GM21423 (cell line): ENCODE results near the gene LPIN1.
"Not testable (repeated sequence)": the region's sequence is repeated elsewhere in the genome, so short reads cannot be mapped to it uniquely, and the experiment has no call there.

ENCODE experiments used
- ATAC-seq: cut with Tn5 transposase; IDR thresholded peaks from one replicate; pipeline ENCODE4 v1.9.1; 2021; ENCODE audit warnings: mild to moderate bottlenecking, moderate library complexity; ENCODE audit not compliant: unreplicated experiment

The LPIN1 gene

GRCh38 chr2:11743846-11744553 lies 2.4 kb upstream of the LPIN1 start:
- ATAC-seq = peak; percentile 45

- ATAC-seq = no peak
Observed at GRCh38 chr2:11744631-11745394, 1.6 kb upstream of the LPIN1 start.

- ATAC-seq = no peak
Observed at GRCh38 chr2:11745613-11746375, 638 bp upstream of the LPIN1 start.

DNA sequence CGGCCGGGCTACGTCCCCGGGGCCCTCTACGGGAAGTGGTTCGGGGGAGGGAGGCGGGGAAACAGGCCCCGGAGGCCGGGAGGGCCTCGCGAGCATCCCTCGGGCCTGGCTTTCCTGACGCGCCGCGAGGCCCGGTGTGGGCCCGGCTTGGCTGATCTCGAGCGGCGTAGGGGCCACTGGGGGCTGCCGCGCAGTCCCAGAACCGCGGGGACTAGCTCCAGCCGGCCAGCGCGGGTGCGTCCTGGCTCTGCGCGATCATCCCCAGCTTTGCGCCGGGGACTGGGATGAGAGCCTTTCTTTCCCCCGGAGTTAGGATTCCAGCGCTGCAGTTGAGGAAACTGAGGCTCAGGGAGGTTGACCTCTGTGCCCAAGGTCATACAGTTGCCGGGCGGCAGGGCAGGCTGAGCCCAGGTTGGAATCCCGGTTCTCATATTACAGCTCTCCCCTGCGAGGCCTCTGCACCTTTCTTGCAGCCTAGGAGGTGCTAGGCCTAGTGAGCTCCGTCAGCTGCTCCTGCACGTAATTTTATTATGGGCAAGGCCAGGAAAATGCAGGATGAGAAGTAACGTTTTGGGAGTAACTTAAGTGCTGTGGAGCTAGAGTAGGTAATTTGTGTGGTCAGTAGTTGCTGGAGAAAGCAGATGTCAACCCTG lies 501 bp downstream of the LPIN1 start:
- no peak for ATAC-seq

GRCh38 chr2:11748018-11748860 lies 1.8 kb downstream of the LPIN1 start:
- ATAC-seq = no peak

- ATAC-seq = no peak
Observed at GRCh38 chr2:11748861-11749645, 2.6 kb downstream of the LPIN1 start.

DNA sequence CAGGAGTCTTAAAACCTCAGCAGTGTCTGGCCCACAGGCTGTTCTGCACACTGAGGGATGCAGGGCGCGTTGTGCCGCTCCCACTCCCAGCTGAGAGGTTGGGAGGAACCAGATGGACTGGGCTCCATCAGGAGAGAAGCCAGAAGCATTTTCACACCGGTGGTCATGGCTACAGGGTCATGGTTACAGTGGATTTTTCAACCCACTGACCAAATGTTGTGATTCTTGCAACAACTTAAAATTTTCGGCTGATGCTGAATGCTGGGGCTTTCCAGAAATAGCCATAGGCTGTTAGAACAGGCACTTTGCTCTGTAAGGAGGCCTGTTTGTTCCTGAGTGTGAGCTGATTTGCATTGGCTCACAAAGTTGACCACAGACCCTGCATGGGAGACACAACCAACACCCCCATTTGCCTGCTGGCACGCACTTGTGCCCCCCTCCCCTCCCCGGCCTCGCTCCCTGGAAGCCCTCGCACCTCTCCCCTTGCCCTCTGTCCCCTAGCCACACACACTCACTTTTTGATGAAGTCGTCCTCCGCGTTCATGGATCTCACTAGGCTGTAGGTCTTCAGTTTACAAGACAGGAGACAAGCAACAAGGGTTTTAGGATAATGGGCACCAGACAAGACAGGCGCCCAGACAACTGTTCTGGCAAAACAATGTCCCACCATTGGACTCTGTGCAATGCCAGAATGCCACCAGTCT lies 3.4 kb downstream of the LPIN1 start:
- no peak for ATAC-seq

GRCh38 chr2:11750422-11750821 lies 4.0 kb downstream of the LPIN1 start:
- peak; percentile 30 for ATAC-seq

DNA sequence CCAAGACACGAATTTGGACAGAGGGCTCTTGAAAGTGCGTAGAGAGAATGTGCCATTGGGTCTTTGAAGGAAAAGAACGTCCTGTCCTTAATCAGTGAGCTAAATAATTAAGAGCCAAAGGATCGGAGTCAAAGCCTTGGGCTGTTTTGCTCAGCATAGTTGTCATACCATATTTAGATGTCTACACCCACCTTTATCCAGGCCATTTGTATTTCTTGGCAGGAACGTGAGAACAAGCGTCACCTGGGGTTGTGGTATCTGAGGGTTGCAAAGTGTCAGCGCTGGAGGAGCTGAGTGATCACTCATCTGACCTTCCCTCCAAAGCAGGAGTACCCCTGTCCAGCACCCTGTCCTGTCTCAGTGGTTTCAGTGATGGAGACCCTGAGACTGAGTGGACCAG lies 4.5 kb downstream of the LPIN1 start:
- no peak for ATAC-seq

GRCh38 chr2:11752906-11753305 lies 6.5 kb downstream of the LPIN1 start:
- no peak for ATAC-seq

GRCh38 chr2:11753452-11753885 lies 7.0 kb downstream of the LPIN1 start:
- ATAC-seq = peak; percentile 73

- ATAC-seq = peak; percentile 28
Observed at GRCh38 chr2:11753886-11754699, 7.7 kb downstream of the LPIN1 start.

DNA sequence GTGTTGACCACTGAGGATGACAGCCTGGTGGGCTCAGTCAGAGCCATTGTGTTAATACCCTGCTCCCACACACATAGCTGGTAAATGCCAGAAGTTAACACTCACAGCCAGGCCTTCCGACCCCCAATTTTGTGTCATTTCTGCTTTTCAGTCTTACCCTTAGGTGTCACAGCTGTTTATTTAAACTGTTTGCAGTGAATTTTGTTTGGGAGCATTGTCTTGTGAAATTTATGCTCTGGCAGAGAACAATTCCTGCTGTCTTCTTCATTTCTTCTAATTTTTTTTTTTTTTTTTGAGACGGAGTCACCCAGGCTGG lies 8.2 kb downstream of the LPIN1 start:
- no peak for ATAC-seq

DNA sequence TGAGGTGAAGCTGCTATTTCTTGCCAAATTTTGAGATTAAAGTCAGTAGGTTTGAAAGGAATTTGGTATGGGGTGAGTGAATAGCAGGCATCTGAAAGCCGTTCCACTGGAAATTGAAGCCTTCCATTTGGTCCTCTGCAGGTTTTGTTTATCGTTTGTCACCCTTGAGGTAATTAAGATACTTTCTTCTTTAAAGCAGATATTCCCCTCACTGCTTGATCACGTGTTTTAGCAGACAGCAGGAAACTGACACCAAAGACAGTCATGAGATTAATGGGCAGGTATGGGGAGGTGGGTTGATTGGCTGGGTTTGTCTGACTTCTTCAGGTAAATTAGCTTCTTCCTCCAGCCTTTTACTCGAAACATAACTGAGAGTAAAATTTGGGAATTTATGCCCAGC lies 10.7 kb downstream of the LPIN1 start:
- no peak for ATAC-seq

GRCh38 chr2:11758187-11758586 lies 11.8 kb downstream of the LPIN1 start:
- no peak for ATAC-seq

GRCh38 chr2:11758647-11759046 lies 12.2 kb downstream of the LPIN1 start:
- ATAC-seq = no peak

DNA sequence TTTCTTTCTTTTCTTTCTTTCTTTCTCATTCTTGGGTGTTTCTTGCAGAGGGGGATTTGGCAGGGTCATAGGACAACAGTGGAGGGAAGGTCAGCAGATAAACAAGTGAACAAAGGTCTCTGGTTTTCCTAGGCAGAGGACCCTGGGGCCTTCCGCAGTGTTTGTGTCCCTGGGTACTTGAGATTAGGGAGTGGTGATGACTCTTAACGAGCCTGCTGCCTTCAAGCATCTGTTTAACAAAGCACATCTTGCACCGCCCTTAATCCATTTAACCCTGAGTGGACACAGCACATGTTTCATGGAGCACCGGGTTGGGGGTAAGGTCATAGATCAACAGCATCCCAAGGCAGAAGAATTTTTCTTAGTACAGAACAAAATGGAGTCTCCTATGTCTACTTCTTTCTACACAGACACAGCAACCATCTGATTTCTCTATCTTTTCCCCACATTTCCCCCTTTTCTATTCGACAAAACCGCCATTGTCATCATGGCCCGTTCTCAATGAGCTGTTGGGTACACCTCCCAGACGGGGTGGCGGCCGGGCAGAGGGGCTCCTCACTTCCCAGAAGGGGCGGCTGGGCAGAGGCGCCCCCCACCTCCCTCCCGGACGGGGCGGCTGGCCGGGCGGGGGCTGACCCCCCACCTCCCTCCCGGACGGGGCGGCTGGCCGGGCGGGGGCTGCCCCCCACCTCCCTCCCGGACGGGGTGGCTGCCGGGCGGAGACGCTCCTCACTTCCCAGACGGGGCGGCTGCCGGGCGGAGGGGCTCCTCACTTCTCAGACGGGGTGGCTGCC lies 12.9 kb downstream of the LPIN1 start:
- ATAC-seq = not testable (repeated sequence)
